K562 (cell line): ENCODE measurements around the gene RUVBL1. TPM values are rescaled to one million over a fixed set of nuclear protein-coding genes. Genes with fewer than 3 reads are reported as not detected.
A peak's percentile ranks its signal among the peaks of the same experiment; 100 is the strongest.

Experiments
- ATF1 ChIP-seq, 2 experiments: fragments of 450-650 bp in 1 of 2; IDR thresholded peaks; 2 replicates each; pipeline ENCODE4 v1.6.1; 2016; ENCODE audit warnings: missing compliant biosample characterization in 1 of 2, missing genetic modification characterization in 1 of 2
- CSDE1 ChIP-seq, 2 experiments: fragments of 450-650 bp; IDR thresholded peaks; 2 replicates each; pipeline ENCODE4 v1.6.1; 2016; ENCODE audit warnings: mild to moderate bottlenecking in 1 of 2
- EHMT2 ChIP-seq: fragments of 450-650 bp; IDR thresholded peaks from 2 replicates; pipeline ENCODE4 v1.6.1; 2018; ENCODE audit warnings: antibody characterized with exemption
- ETS2 ChIP-seq: IDR thresholded peaks from 2 replicates; pipeline ENCODE4 v1.6.1; 2016; ENCODE audit warnings: borderline replicate concordance, missing genetic modification characterization, mild to moderate bottlenecking, moderate library complexity, missing compliant biosample characterization; ENCODE audit not compliant: poor library complexity, severe bottlenecking
- HNRNPH1 ChIP-seq: fragments of 200-400 bp; formaldehyde crosslinking; optimal IDR thresholded peaks from 2 replicates; pipeline ENCODE3; 2017; ENCODE audit warnings: low read depth, mild to moderate bottlenecking, low read length, moderate library complexity
- KAT8 ChIP-seq: fragments of 450-650 bp; IDR thresholded peaks from 2 replicates; pipeline ENCODE4 v1.6.1; 2016; ENCODE audit warnings: low read depth, mild to moderate bottlenecking
- NONO ChIP-seq, 2 experiments: fragments of 200-400 bp in 1 of 2; fragments of 450-650 bp in 1 of 2; formaldehyde crosslinking in 1 of 2; IDR thresholded peaks; 2 replicates each; pipeline ENCODE4 v1.6.1; 2017; ENCODE audit warnings: low read depth in 2 of 2, mild to moderate bottlenecking in 2 of 2, moderate library complexity in 2 of 2, low read length in 1 of 2
- OTX1 ChIP-seq: fragments of 450-650 bp; formaldehyde crosslinking; IDR thresholded peaks from 2 replicates; pipeline ENCODE4 v1.4.0; 2022; ENCODE audit warnings: mild to moderate bottlenecking
- PHF20 ChIP-seq: fragments of 450-650 bp; IDR thresholded peaks from 2 replicates; pipeline ENCODE4 v1.6.1; 2018; ENCODE audit not compliant: partially characterized antibody
- POLR2A ChIP-seq: fragments of 450-650 bp; conservative IDR thresholded peaks from 2 replicates; pipeline ENCODE4 v1.6.1; 2016
- RBBP5 ChIP-seq: fragments of 200-600 bp; sonication (generic); IDR thresholded peaks from 2 replicates; pipeline ENCODE4 v1.6.1; 2012; ENCODE audit warnings: borderline replicate concordance, mild to moderate bottlenecking, low read length, control low read depth, inconsistent platforms; ENCODE audit not compliant: insufficient read depth, poor library complexity, severe bottlenecking
- SP1 ChIP-seq: sonication (generic); formaldehyde crosslinking; IDR thresholded peaks from 2 replicates; pipeline ENCODE4 v1.8.1; 2022; ENCODE audit warnings: mild to moderate bottlenecking, missing genetic modification reagents
- SRSF1 ChIP-seq: fragments of 200-400 bp; formaldehyde crosslinking; IDR thresholded peaks from 2 replicates; pipeline ENCODE4 v1.6.1; 2017; ENCODE audit warnings: mild to moderate bottlenecking, low read depth, low read length, moderate library complexity
- TFAP4 ChIP-seq: sonication (generic); formaldehyde crosslinking; IDR thresholded peaks from 2 replicates; pipeline ENCODE4 v1.8.0; 2022; ENCODE audit warnings: missing genetic modification reagents, mild to moderate bottlenecking, moderate library complexity, borderline replicate concordance
- ZBTB7A ChIP-seq: IDR thresholded peaks from 2 replicates; pipeline ENCODE4 v1.6.1; 2011; ENCODE audit warnings: low read depth, mild to moderate bottlenecking, low read length, moderate library complexity, borderline replicate concordance; ENCODE audit not compliant: control insufficient read depth
- ZFX ChIP-seq: sonication (generic); formaldehyde crosslinking; IDR thresholded peaks from 2 replicates; pipeline ENCODE4 v1.8.0; 2022; ENCODE audit warnings: mild to moderate bottlenecking, missing genetic modification reagents, moderate library complexity
- ZNF57 ChIP-seq: fragments of 450-650 bp; formaldehyde crosslinking; IDR thresholded peaks from 2 replicates; pipeline ENCODE4 v1.4.0; 2020; ENCODE audit warnings: mild to moderate bottlenecking, moderate library complexity
- polyA plus RNA-seq, 8 experiments: library from polyadenylated mRNA; depleted of rRNA in 4 of 8; stranded (reverse) in 5 of 8; unstranded in 3 of 8; fragments of >200 nt; fragmentation: Nextera tagmentation in 2 of 8; fragmentation: Illumina TruSeq in 1 of 8; extraction: Ambion mirVana in 2 of 8; extraction: Trizol in 1 of 8; gene quantifications; 2 replicates each; pipeline versions ENCODE4 v1.2.1 to v1.2.3, GENCODE V29; 2011 to 2014; ENCODE audit warnings: inconsistent platforms in 1 of 8, missing spikeins in 1 of 8
- total RNA-seq, 7 experiments: library from RNA; depleted of rRNA in 6 of 7; stranded (reverse); fragments of >200 nt in 6 of 7; fragmentation: Illumina TruSeq in 2 of 7; extraction: Trizol in 2 of 7; gene quantifications; 2 replicates each; pipeline versions ENCODE4 v1.2.1 to v1.2.3, GENCODE V29; 2011 to 2021; ENCODE audit warnings: low replicate concordance in 1 of 7
- TF ChIP-seq, protein P1 (sequence below): IDR thresholded peaks from 2 replicates; pipeline ENCODE4 v1.6.1; 2012; ENCODE audit warnings: low read depth, low read length, improper control_type of control experiment, borderline replicate concordance
- TF ChIP-seq, protein P2 (sequence below): fragments of 450-650 bp; formaldehyde crosslinking; IDR thresholded peaks from 2 replicates; pipeline ENCODE4 v1.4.0; 2022; ENCODE audit warnings: missing genetic modification characterization
- TF ChIP-seq, protein P3 (sequence below), 2 experiments: fragments of 250-450 bp in 1 of 2; fragments of 450-650 bp in 1 of 2; sonication (Bioruptor Pico) in 1 of 2; IDR thresholded peaks; 2 replicates each; pipeline versions ENCODE4 v1.6.1 to v1.8.0; 2016 to 2021; ENCODE audit warnings: mild to moderate bottlenecking in 2 of 2, moderate library complexity in 2 of 2, missing compliant biosample characterization in 1 of 2, missing genetic modification characterization in 1 of 2

RUVBL1 gene
- total and polyA plus RNA-seq, 9 of the 15 experiments (the other 6 are each of a cell fraction or from before 2014, with no cell fraction given) = 20.7 to 147 (median 113) TPM

DNA sequence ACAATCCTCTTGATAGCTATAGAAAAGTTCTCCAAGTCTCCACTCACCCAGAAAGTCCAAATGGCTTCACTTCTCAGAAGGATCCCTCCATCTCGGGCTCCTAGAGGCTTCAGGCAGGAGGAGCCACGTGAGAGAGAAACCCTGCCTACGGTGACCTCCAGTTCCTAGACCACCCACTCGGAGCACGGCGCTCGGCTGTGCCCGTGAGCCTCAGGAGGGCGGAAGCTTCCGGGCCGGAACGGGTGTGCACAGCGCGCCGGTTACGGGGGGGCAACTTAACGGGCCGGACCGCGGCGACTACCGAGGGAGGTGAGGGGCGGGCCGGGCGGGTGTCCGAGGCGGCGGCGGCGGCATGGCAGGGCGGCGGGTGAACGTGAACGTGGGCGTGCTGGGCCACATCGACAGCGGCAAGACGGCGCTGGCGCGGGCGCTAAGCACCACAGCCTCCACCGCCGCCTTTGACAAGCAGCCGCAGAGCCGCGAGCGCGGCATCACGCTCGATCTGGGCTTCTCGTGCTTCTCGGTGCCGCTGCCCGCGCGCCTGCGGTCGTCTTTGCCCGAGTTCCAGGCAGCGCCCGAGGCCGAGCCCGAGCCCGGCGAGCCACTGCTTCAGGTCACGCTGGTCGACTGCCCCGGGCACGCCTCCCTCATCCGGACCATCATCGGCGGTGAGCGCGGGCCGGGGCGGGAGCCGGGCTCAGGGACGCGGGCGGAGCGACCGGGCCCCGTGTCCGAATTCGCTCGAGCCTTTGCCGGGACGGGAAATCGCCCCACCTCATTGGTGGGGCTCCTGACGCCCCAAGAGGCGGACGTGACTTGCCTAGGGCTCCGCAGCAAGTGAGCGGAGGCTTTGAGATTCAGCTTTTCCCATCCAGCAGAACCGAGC lies 29.8 kb upstream of the RUVBL1 start, which contains the start of gene EEFSEC (continued):
- TF ChIP-seq HNRNPH1 (no peak), ATF1 (CRISPR knock-in tag; IDR thresholded peaks at IDR 0.05) (no peak), ATF1 (tag; IDR thresholded peaks at IDR 0.05) (peak; percentile 46), CSDE1 (IDR thresholded peaks at IDR 0.05) (no peak), PHF20 (peak; percentile 69), KAT8 (no peak), ZNF57 (CRISPR knock-in tag) (no peak), ETS2 (no peak), OTX1 (no peak), TFAP4 (CRISPR knock-in tag) (peak; percentile 69; the same call in 1 of the 2 replicates), NONO (IDR thresholded peaks at IDR 0.05; ENCODE audit: low read depth in 2 of 2, low read length in 1 of 2) (peak; percentile 24 to 40; a peak in 1 of 4 replicates), POLR2A (peak; percentile 78), ZBTB7A (0 out of 2 replicates have a peak, but pooled peaks have one; percentile 44), SRSF1 (no peak), RBBP5 (peak; percentile 91), EHMT2 (0 out of 2 replicates have a peak, but pooled peaks have one; percentile 25), SP1 (CRISPR knock-in tag) (peak; percentile 88), ZFX (CRISPR knock-in tag) (peak; percentile 81)
- TF ChIP-seq, protein P1, sequence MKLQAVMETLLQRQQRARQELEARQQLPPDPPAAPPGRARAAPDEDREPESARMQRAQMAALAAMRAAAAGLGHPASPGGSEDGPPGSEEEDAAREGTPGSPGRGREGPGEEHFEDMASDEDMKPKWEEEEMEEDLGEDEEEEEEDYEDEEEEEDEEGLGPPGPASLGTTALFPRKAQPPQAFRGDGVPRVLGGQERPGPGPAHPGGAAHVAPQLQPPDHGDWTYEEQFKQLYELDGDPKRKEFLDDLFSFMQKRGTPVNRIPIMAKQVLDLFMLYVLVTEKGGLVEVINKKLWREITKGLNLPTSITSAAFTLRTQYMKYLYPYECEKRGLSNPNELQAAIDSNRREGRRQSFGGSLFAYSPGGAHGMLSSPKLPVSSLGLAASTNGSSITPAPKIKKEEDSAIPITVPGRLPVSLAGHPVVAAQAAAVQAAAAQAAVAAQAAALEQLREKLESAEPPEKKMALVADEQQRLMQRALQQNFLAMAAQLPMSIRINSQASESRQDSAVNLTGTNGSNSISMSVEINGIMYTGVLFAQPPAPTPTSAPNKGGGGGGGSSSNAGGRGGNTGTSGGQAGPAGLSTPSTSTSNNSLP = no peak
- TF ChIP-seq, protein P2, sequence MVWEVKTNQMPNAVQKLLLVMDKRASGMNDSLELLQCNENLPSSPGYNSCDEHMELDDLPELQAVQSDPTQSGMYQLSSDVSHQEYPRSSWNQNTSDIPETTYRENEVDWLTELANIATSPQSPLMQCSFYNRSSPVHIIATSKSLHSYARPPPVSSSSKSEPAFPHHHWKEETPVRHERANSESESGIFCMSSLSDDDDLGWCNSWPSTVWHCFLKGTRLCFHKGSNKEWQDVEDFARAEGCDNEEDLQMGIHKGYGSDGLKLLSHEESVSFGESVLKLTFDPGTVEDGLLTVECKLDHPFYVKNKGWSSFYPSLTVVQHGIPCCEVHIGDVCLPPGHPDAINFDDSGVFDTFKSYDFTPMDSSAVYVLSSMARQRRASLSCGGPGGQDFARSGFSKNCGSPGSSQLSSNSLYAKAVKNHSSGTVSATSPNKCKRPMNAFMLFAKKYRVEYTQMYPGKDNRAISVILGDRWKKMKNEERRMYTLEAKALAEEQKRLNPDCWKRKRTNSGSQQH = 0 out of 2 replicates have a peak, but pooled peaks have one; percentile 23
- TF ChIP-seq, protein P3, sequence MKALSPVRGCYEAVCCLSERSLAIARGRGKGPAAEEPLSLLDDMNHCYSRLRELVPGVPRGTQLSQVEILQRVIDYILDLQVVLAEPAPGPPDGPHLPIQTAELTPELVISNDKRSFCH (CRISPR knock-in tag; IDR thresholded peaks at IDR 0.05) = no peak
- TF ChIP-seq, protein P3 (tag; IDR thresholded peaks at IDR 0.05) = no peak
